Measurements from ENCODE around the gene QSOX1. TPM values are rescaled to one million over a fixed set of nuclear protein-coding genes. Genes with fewer than 3 reads are reported as not detected.

Gene QSOX1
- total RNA-seq, 1 experiment from 2014 or later: 69.0 TPM

GRCh38 chr1:180145446-180145845, 9.2 kb upstream of the QSOX1 start:
- POLR2A ChIA-PET (ENCODE audit: low non-redundant PET): interaction anchor here (0.5 kb wide), 1 partner anchor 9 kb away, joined by 8 read pairs; no protein-coding TSS in a partner anchor
- no peak overlapping the region for H3K27ac ChIP-seq (ENCODE audit: low read depth, low read length, poor library complexity, severe bottlenecking)
- intact Hi-C loops (cut with micrococcal nuclease; ENCODE audit: unreplicated experiment): no loop called here

GRCh38 chr1:180150982-180151381, 3.7 kb upstream of the QSOX1 start:
- intact Hi-C loops (cut with micrococcal nuclease; ENCODE audit: unreplicated experiment): no loop called here
- H3K9me3 ChIP-seq (ENCODE audit: low read depth, low read length, poor library complexity, severe bottlenecking): no peaks in the 10 kb centered on the region
- H3K27me3 ChIP-seq (replicated peaks; ENCODE audit: insufficient read depth, low read depth, low read length, poor library complexity): no peaks in the 10 kb centered on the region
- ChIA-PET CTCF (no interaction called here), POLR2A (ENCODE audit: low non-redundant PET) (no interaction called here)
- H3K27ac ChIP-seq (ENCODE audit: low read depth, low read length, poor library complexity, severe bottlenecking): peak overlapping the region; percentile 68
- peaks cover 28% of the 10 kb centered on the region for H3K4me1 ChIP-seq (ENCODE audit: insufficient read depth, low read length, poor library complexity, severe bottlenecking)
- DNase-seq (ENCODE audit: low spot score): peak; percentile 60
- H3K4me3 ChIP-seq (ENCODE audit: low read depth, low read length, poor library complexity, severe bottlenecking): no peak overlapping the region
- H3K36me3 ChIP-seq (ENCODE audit: insufficient read depth, low read length, poor library complexity, severe bottlenecking): no peaks in the 10 kb centered on the region
- no peak for TF ChIP-seq EZH2 (IDR thresholded peaks at IDR 0.05; ENCODE audit: borderline replicate concordance, low read depth, low read length, poor library complexity, severe bottlenecking)
- TF ChIP-seq, protein P1, sequence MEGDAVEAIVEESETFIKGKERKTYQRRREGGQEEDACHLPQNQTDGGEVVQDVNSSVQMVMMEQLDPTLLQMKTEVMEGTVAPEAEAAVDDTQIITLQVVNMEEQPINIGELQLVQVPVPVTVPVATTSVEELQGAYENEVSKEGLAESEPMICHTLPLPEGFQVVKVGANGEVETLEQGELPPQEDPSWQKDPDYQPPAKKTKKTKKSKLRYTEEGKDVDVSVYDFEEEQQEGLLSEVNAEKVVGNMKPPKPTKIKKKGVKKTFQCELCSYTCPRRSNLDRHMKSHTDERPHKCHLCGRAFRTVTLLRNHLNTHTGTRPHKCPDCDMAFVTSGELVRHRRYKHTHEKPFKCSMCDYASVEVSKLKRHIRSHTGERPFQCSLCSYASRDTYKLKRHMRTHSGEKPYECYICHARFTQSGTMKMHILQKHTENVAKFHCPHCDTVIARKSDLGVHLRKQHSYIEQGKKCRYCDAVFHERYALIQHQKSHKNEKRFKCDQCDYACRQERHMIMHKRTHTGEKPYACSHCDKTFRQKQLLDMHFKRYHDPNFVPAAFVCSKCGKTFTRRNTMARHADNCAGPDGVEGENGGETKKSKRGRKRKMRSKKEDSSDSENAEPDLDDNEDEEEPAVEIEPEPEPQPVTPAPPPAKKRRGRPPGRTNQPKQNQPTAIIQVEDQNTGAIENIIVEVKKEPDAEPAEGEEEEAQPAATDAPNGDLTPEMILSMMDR (conservative IDR thresholded peaks at IDR 0.05; ENCODE audit: low read depth, low read length): no peak
- no TSS peak for BruUV-seq (replicated peaks)

More at GRCh38 chr1:180145446-180145845, 9.2 kb upstream of the QSOX1 start:
- no peaks in the 10 kb centered on the region for H3K9me3 ChIP-seq (ENCODE audit: low read depth, low read length, poor library complexity, severe bottlenecking)
- no peaks in the 10 kb centered on the region for H3K27me3 ChIP-seq (replicated peaks; ENCODE audit: insufficient read depth, low read depth, low read length, poor library complexity)
- TF ChIP-seq, protein P1 (conservative IDR thresholded peaks at IDR 0.05; ENCODE audit: low read depth, low read length): no peak
- no peak for TF ChIP-seq EZH2 (IDR thresholded peaks at IDR 0.05; ENCODE audit: borderline replicate concordance, low read depth, low read length, poor library complexity, severe bottlenecking)
- DNase-seq (ENCODE audit: low spot score): no peak
- no TSS peak for BruUV-seq (replicated peaks)
- H3K4me3 ChIP-seq (ENCODE audit: low read depth, low read length, poor library complexity, severe bottlenecking): no peak overlapping the region
- CTCF ChIA-PET: no interaction called here
- no peaks in the 10 kb centered on the region for H3K4me1 ChIP-seq (ENCODE audit: insufficient read depth, low read length, poor library complexity, severe bottlenecking)
- no peaks in the 10 kb centered on the region for H3K36me3 ChIP-seq (ENCODE audit: insufficient read depth, low read length, poor library complexity, severe bottlenecking)

DNA sequence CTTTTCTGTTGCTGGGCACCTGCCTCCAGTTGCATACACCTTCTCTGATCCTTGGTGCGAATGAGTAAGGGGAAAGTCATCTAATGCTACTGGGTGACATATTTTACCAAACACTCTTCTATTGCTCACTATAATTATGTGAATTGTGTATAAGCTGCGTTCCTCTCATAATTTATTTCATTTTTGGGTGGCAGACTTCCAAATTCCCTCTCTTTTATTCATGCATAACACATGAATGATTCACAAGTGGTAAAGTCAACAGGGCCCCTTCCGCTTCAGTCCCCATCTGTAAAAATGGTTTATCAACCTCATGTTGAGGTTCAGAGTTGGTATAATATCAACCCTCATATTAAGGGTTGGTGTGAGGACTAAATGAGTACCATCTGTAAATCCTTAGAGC, 3.2 kb upstream of the QSOX1 start:
- Histone ChIP-seq H3K9me3 (ENCODE audit: low read depth, low read length, poor library complexity, severe bottlenecking) (no peaks in the 10 kb centered on the region), H3K27ac (ENCODE audit: low read depth, low read length, poor library complexity, severe bottlenecking) (peak overlapping the region; percentile 68), H3K27me3 (replicated peaks; ENCODE audit: insufficient read depth, low read depth, low read length, poor library complexity) (no peaks in the 10 kb centered on the region), H3K4me3 (ENCODE audit: low read depth, low read length, poor library complexity, severe bottlenecking) (no peak overlapping the region), H3K36me3 (ENCODE audit: insufficient read depth, low read length, poor library complexity, severe bottlenecking) (no peaks in the 10 kb centered on the region), H3K4me1 (ENCODE audit: insufficient read depth, low read length, poor library complexity, severe bottlenecking) (peaks cover 32% of the 10 kb centered on the region)
- CTCF ChIA-PET: no interaction called here
- POLR2A ChIA-PET (ENCODE audit: low non-redundant PET): no interaction called here
- peak; percentile 67 for DNase-seq (ENCODE audit: low spot score)
- TF ChIP-seq, protein P1 (conservative IDR thresholded peaks at IDR 0.05; ENCODE audit: low read depth, low read length): no peak
- no TSS peak for BruUV-seq (replicated peaks)
- intact Hi-C loops (cut with micrococcal nuclease; ENCODE audit: unreplicated experiment): no loop called here
